Breast epithelium (tissue), 3 donors: ENCODE results near the gene FIP1L1.

Source experiments
- CTCF ChIP-seq, 3 donors: fragments of 450-650 bp; IDR thresholded peaks; one replicate each; pipeline ENCODE4 v1.5.1; 2016 to 2017; ENCODE audit warnings: antibody characterized with exemption in 3 of 3, mild to moderate bottlenecking in 3 of 3, moderate library complexity in 3 of 3
- POLR2A ChIP-seq: fragments of 450-650 bp; IDR thresholded peaks from one replicate; pipeline ENCODE4 v1.6.1; 2016; ENCODE audit warnings: antibody characterized with exemption, mild to moderate bottlenecking, moderate library complexity

DNA sequence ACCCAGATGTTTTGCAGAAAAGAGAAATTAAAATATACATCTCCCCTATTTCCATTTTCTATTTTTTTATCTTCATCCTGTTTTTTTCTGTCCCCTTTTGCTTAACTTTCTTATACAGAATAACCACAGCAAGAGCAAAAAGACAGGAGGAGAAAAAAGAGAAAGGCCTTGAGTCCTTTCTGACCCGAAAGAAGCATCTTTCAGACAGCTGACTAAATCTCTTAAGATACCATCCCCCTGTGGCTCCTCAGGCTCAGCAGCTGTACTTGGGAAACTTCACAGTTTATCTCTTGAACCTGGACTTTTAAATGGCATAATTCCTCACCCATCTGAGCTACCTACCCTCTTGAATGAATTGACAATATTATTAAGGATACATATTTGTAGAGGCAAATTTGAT, 100.2 kb downstream of the FIP1L1 start:
- TF ChIP-seq CTCF (IDR thresholded peaks at IDR 0.05) (no peak), POLR2A (no peak)
